HCT116 (cell line): Measurements from ENCODE around the gene RNPS1.

Experiments
- CBX3 ChIP-seq: IDR thresholded peaks from 2 replicates; pipeline ENCODE4 v1.6.1; 2012; ENCODE audit warnings: low read depth
- CEBPB ChIP-seq: IDR thresholded peaks from 2 replicates; pipeline ENCODE4 v1.6.1; 2012; ENCODE audit warnings: low read depth
- CTCF ChIP-seq, 3 experiments: fragments of 200-600 bp in 1 of 3; sonication (generic) in 1 of 3; IDR thresholded peaks in 2 of 3; conservative IDR thresholded peaks in 1 of 3; 2 replicates each; pipeline ENCODE4 v1.5.1; 2012 to 2017; ENCODE audit warnings: low read depth in 2 of 3, low read length in 2 of 3, antibody characterized with exemption in 1 of 3, borderline replicate concordance in 1 of 3, control low read depth in 1 of 3, mild to moderate bottlenecking in 1 of 3, mixed read lengths in 1 of 3, mixed run types in 1 of 3, moderate library complexity in 1 of 3; ENCODE audit not compliant: insufficient read depth in 1 of 3
- EZH2 ChIP-seq: fragments of 200-600 bp; sonication (generic); IDR thresholded peaks from 2 replicates; pipeline ENCODE4 v1.6.1; 2017; ENCODE audit warnings: antibody characterized with exemption, mixed run types
- EZH2phosphoT487 ChIP-seq: fragments of 200-600 bp; IDR thresholded peaks from 2 replicates; pipeline ENCODE4 v1.6.1; 2018; ENCODE audit warnings: antibody characterized with exemption, borderline replicate concordance
- MAX ChIP-seq: IDR thresholded peaks from 2 replicates; pipeline ENCODE4 v1.6.1; 2012
- POLR2A ChIP-seq: IDR thresholded peaks from 2 replicates; pipeline ENCODE4 v1.7.0; 2011; ENCODE audit warnings: borderline replicate concordance; ENCODE audit not compliant: insufficient read depth, insufficient read length; ENCODE audit errors: extremely low read depth
- POLR2AphosphoS5 ChIP-seq: IDR thresholded peaks from 2 replicates; pipeline ENCODE4 v1.6.1; 2011; ENCODE audit warnings: mild to moderate bottlenecking, low read depth, low read length, moderate library complexity
- RAD21 ChIP-seq: IDR thresholded peaks from 2 replicates; pipeline ENCODE4 v1.6.1; 2012; ENCODE audit warnings: low read depth, mild to moderate bottlenecking
- SP1 ChIP-seq: IDR thresholded peaks from 2 replicates; pipeline ENCODE4 v1.6.1; 2012; ENCODE audit warnings: low read depth
- TCF7L2 ChIP-seq: IDR thresholded peaks from 2 replicates; pipeline ENCODE4 v1.7.0; 2011; ENCODE audit warnings: borderline replicate concordance, inconsistent platforms; ENCODE audit not compliant: insufficient read depth, insufficient read length; ENCODE audit errors: extremely low read depth
- YY1 ChIP-seq: IDR thresholded peaks from 2 replicates; pipeline ENCODE4 v1.6.1; 2011; ENCODE audit warnings: low read length, low read depth, moderate library complexity, mild to moderate bottlenecking; ENCODE audit not compliant: insufficient replicate concordance; ENCODE audit errors: extremely low read depth
- TF ChIP-seq, protein P1 (sequence below): IDR thresholded peaks from 2 replicates; pipeline ENCODE4 v1.6.1; 2012; ENCODE audit warnings: low read depth
- TF ChIP-seq, protein P2 (sequence below): IDR thresholded peaks from 2 replicates; pipeline ENCODE4 v1.6.1; 2012

DNA sequence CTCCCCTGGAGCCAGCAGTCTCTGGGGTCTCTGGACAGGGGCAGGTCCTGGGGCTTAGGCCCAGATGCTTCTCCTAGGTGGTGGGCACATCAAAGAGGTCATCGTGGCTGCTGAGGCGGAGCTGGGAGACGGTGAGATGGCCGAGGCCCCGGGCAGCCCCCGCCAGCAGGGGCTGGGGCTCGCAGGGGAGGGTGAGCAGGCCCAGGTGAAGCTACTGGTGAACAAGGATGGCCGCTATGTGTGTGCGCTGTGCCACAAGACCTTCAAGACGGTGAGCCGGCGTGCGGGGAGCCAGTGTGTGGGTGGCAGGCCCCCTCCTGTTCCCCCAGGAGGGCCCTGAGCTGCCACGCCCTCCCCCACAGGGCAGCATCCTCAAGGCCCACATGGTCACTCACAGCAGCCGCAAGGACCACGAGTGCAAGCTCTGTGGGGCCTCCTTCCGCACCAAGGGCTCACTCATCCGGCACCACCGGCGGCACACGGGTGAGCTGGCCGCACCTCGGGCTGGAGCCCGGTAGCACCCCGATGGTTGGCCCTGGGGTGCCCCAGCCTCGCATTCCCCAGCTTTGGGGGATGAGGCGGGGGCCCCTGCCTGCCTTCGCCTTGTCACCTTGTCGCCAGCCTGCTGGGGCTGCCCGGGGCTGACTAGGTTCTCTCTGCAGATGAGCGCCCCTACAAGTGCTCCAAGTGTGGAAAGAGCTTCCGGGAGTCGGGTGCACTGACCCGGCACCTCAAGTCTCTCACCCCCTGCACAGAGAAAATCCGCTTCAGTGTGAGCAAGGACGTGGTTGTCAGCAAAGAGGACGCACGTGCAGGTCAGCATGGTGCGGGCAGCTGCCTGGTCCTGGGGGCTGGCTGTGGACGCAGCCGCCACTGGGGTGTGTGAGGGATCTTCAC, 35.6 kb downstream of the RNPS1 start:
- no peak for TF ChIP-seq CTCF (IDR thresholded peaks at IDR 0.05 in 2 of 3, conservative IDR thresholded peaks at IDR 0.05 in 1 of 3; ENCODE audit: borderline replicate concordance in 1 of 3, insufficient read depth in 1 of 3, low read depth in 2 of 3, low read length in 2 of 3)
- TF ChIP-seq EZH2phosphoT487 = no peak
- no peak for TF ChIP-seq MAX
- TF ChIP-seq RAD21 = no peak
- TF ChIP-seq POLR2A = no peak
- TF ChIP-seq, protein P1, sequence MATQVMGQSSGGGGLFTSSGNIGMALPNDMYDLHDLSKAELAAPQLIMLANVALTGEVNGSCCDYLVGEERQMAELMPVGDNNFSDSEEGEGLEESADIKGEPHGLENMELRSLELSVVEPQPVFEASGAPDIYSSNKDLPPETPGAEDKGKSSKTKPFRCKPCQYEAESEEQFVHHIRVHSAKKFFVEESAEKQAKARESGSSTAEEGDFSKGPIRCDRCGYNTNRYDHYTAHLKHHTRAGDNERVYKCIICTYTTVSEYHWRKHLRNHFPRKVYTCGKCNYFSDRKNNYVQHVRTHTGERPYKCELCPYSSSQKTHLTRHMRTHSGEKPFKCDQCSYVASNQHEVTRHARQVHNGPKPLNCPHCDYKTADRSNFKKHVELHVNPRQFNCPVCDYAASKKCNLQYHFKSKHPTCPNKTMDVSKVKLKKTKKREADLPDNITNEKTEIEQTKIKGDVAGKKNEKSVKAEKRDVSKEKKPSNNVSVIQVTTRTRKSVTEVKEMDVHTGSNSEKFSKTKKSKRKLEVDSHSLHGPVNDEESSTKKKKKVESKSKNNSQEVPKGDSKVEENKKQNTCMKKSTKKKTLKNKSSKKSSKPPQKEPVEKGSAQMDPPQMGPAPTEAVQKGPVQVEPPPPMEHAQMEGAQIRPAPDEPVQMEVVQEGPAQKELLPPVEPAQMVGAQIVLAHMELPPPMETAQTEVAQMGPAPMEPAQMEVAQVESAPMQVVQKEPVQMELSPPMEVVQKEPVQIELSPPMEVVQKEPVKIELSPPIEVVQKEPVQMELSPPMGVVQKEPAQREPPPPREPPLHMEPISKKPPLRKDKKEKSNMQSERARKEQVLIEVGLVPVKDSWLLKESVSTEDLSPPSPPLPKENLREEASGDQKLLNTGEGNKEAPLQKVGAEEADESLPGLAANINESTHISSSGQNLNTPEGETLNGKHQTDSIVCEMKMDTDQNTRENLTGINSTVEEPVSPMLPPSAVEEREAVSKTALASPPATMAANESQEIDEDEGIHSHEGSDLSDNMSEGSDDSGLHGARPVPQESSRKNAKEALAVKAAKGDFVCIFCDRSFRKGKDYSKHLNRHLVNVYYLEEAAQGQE = no peak
- no peak for TF ChIP-seq EZH2
- no peak for TF ChIP-seq POLR2AphosphoS5
- no peak for TF ChIP-seq SP1
- TF ChIP-seq, protein P2, sequence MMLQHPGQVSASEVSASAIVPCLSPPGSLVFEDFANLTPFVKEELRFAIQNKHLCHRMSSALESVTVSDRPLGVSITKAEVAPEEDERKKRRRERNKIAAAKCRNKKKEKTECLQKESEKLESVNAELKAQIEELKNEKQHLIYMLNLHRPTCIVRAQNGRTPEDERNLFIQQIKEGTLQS = no peak
- no peak for TF ChIP-seq CEBPB
- no peak for TF ChIP-seq TCF7L2
- no peak for TF ChIP-seq CBX3
- TF ChIP-seq YY1 = no peak
